HG03520 (cell line): ENCODE results near the gene GPR173.
A peak's percentile ranks its signal among the peaks of the same experiment; 100 is the strongest.

ENCODE experiments used
- ATAC-seq: cut with Tn5 transposase; IDR thresholded peaks from one replicate; pipeline ENCODE4 v1.9.1; 2021; ENCODE audit warnings: mild to moderate bottlenecking, moderate library complexity; ENCODE audit not compliant: unreplicated experiment

The GPR173 gene

DNA sequence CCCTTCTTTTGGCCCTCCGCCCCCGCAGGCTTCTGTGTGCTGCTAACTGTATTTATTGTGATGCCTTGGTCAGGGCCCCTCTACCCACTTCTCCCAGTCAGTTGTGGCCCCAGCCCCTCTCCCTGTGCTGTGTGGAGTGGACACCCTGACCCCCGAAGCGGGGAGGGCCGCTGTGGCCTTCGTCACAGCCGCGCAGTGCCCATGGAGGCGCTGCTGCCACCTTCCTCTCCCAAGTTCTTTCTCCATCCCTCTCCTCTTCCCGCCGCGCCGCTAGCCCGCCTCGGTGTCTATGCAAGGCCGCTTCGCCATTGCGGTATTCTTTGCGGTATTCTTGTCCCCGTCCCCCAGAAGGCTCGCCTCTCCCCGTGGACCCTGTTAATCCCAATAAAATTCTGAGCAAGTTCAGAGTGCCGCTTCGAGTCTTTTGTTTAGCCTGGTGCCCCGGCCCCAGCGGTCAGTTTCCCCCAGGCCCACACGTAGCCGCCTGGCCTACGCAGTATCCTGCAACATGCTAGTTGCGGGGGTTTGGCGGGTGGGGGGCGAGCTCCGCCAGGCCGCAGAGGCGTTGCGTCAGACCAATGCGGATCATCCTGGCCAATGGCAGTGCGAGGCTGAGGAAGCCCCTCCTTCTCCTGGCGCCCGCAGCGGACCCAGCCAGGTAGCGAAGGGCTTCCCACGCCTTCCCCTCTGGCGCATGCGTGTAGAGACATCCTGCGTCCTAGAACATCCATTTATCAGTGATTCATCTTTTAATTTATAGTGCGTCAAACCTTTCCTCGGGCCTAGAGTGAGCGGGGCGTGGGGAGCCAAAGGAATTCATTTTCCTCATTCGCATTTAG, 39.8 kb downstream of the GPR173 start:
- peak; percentile 35 for ATAC-seq

GRCh38 chrX:53089224-53089842, 40.7 kb downstream of the GPR173 start:
- no peak for ATAC-seq

DNA sequence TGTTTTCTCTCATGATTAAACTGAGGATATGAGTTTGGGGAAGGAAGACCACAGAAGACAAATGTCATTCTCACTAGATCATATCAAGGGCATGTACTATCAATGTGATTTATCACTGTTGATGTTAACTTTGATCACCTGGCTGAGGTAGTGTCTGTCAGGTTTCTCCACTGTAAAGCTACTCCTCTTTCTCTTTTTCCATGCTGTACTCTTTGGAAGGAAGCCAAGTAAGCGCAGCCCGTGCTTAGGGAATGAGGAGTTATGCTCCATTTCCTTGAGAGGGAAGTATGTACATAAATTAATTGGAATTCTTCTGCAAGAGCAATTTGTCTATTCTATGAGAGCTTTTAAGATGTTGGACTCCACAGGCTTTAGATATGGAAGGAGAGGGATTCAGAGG, 41.3 kb downstream of the GPR173 start:
- ATAC-seq: no peak

GRCh38 chrX:53091354-53091753, 42.8 kb downstream of the GPR173 start:
- ATAC-seq: no peak

DNA sequence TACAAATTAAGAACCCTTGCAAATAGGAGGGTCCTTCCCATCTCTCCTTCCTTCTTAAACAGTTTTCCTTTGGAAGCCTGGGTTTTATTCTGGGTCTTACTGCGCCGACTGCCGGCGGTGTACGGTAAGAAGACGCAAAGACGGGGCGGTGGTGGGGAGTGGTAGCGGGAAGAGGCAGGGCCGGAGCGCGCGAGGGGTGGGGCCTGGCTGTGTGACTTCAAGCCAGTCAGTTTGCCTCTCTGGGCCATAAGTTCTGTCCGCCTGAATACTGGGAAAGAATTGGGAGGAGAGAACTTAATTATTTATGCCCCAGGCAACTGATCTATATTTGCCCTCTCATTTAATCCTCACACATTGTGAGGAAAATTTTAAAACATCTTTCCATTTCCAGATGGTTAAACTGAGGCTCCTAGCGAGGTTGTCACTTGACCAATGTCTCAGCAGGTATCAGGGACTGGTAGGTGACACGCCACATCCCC, 44.6 kb downstream of the GPR173 start:
- peak; percentile 37 for ATAC-seq

- ATAC-seq: peak; percentile 78
These were observed 45.4 kb downstream of the GPR173 start, which contains the start of gene KANTR for GRCh38 chrX:53093748-53094581. TSS of gene KANTR (plus strand) at chrX:53094142. CDS start at chrX:53124273, 30,131 bp downstream.

- no peak for ATAC-seq
These were observed 46.0 kb downstream of the GPR173 start for GRCh38 chrX:53094582-53094905.

GRCh38 chrX:53095796-53096195, 47.2 kb downstream of the GPR173 start:
- ATAC-seq: no peak

DNA sequence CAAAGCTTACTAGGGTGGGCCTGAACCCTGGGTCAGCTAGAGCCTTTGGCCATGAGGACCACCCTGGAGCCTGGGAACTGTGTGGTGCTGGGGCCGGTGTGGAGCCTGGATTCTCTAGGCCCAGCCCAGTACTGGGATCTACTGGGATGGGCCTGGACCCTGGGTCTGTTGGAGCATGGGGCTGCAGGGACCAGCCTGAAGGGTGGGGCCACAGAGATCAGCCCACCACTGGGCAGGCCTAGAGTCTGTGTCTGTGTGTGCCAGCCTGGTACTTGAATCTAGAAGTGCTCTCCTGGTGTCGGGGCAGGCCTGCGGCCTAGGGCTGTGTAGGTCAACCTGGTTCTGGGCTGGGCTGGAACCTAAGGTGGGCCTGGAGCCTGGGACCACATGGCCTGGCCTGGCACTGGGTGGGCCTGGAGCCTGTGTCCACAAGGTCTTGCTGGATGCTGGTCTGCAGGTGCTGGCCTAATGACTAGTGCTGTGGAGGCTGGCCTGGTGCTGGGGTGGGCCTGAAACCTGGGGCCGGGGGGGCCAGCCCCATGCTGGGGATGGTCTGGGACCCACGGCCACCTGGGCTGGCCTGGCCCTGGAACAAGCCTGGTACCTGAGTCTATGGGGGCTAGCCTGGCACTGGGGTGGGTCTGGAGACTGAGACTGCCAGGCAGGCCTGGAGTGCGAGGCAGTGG, 66.4 kb downstream of the GPR173 start:
- ATAC-seq: no peak

GRCh38 chrX:53115550-53115874, 66.9 kb downstream of the GPR173 start:
- ATAC-seq: no peak

GRCh38 chrX:53116101-53116500, 67.5 kb downstream of the GPR173 start:
- no peak for ATAC-seq

GRCh38 chrX:53122013-53122412, 73.4 kb downstream of the GPR173 start:
- ATAC-seq: no peak

DNA sequence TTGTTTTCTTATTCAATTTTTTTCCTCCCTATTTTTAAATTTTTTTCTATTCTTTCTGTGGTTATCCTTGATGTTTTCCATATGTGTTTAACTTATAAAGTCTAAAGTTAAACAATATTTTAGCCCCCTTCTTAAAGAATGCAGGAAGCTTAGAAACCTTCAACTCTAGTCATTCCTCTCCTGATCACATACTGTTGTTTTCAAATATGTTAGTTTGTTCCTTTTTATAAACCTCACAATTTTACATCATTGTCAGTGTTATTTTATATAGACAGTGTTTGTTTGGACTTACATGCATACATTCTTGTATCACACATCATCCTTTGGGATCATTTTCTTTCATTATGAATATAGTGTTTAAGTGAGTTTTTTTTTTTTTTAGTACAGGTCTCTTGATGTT, 76.9 kb downstream of the GPR173 start:
- no peak for ATAC-seq

DNA sequence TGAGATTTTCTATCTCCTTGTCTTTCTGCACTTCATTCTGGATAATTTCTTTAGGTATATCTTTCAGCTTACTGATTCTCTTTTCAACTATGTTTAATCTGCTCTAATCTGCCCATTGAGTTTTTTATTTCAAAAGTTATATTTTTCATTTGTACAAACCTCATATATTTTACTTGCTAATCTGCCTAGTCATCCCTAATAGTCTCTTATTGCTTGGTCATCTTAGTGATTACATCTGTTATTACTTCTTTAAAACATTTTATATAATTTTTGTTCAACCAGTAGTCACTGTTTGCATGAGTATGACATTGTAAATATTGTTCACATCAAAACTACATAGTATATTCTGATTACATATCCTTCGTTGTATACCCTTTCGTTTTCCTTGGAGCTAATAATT, 77.8 kb downstream of the GPR173 start:
- no peak for ATAC-seq

- no peak for ATAC-seq
These were observed 79.6 kb downstream of the GPR173 start for GRCh38 chrX:53128097-53128749.
